Ishikawa (cell line): ENCODE data around the gene HTR2B.

ENCODE experiments used
- CEBPB ChIP-seq: IDR thresholded peaks from 2 replicates; pipeline ENCODE4 v1.6.1; 2012
- CREB1 ChIP-seq: IDR thresholded peaks from 2 replicates; pipeline ENCODE4 v1.6.1; 2012; ENCODE audit warnings: low read depth
- EGR1 ChIP-seq: IDR thresholded peaks from 2 replicates; pipeline ENCODE4 v1.6.1; 2012
- EP300 ChIP-seq: IDR thresholded peaks from 2 replicates; pipeline ENCODE4 v1.6.1; 2012; ENCODE audit warnings: borderline replicate concordance
- FOXM1 ChIP-seq: IDR thresholded peaks from 2 replicates; pipeline ENCODE4 v1.6.1; 2012; ENCODE audit warnings: low read depth, borderline replicate concordance
- NFIC ChIP-seq: IDR thresholded peaks from 2 replicates; pipeline ENCODE4 v1.6.1; 2012
- RAD21 ChIP-seq: IDR thresholded peaks from 2 replicates; pipeline ENCODE4 v1.6.1; 2012; ENCODE audit warnings: low read depth
- TAF1 ChIP-seq: IDR thresholded peaks from 2 replicates; pipeline ENCODE4 v1.6.1; 2012; ENCODE audit warnings: low read depth, mild to moderate bottlenecking
- TCF12 ChIP-seq: IDR thresholded peaks from 2 replicates; pipeline ENCODE4 v1.6.1; 2012; ENCODE audit warnings: low read depth
- TEAD4 ChIP-seq: IDR thresholded peaks from 2 replicates; pipeline ENCODE4 v1.6.1; 2012
- YY1 ChIP-seq: IDR thresholded peaks from 2 replicates; pipeline ENCODE4 v1.6.1; 2012; ENCODE audit warnings: low read depth
- ZBTB7A ChIP-seq: IDR thresholded peaks from 2 replicates; pipeline ENCODE4 v1.6.1; 2012; ENCODE audit warnings: low read depth
- TF ChIP-seq, protein P1 (sequence below): IDR thresholded peaks from 2 replicates; pipeline ENCODE4 v1.6.1; 2012; ENCODE audit warnings: low read depth, mild to moderate bottlenecking
- TF ChIP-seq, protein P2 (sequence below): IDR thresholded peaks from 2 replicates; pipeline ENCODE4 v1.6.1; 2012
- TF ChIP-seq, protein P3 (sequence below): IDR thresholded peaks from 2 replicates; pipeline ENCODE4 v1.6.1; 2012

The HTR2B gene

DNA sequence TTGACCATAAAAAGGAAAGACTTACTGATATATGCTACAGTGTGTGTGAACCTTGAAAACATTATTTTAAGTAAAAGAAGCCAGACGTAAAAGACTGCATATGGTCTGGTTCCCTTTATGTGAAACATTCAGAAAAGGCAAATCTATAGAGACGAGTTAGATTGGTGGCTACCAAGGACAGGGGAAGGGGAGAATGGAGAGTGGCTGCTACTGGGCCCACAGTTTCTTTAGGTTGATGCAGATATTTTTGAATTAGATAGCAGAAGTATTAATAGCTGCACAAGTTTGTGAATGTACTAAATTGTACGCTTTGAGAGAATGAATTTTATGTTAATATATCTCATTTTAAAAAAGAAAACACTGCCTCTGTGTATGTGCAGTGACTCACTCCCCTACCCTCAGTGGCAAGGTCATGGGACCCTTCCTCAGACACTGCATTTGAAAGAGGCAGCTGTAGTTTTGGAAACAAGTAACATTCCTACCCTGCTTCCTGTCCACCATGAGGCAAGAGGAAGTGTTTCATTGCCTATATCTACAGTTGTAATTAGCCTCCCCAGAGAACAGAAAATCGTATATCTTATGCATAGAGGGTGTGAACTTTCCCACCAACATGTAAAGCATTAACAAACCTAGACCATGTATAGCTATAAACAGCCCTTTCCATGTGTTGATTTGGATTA, 43.8 kb upstream of the HTR2B start:
- TF ChIP-seq RAD21 (no peak), TCF12 (no peak)
- TF ChIP-seq, protein P1, sequence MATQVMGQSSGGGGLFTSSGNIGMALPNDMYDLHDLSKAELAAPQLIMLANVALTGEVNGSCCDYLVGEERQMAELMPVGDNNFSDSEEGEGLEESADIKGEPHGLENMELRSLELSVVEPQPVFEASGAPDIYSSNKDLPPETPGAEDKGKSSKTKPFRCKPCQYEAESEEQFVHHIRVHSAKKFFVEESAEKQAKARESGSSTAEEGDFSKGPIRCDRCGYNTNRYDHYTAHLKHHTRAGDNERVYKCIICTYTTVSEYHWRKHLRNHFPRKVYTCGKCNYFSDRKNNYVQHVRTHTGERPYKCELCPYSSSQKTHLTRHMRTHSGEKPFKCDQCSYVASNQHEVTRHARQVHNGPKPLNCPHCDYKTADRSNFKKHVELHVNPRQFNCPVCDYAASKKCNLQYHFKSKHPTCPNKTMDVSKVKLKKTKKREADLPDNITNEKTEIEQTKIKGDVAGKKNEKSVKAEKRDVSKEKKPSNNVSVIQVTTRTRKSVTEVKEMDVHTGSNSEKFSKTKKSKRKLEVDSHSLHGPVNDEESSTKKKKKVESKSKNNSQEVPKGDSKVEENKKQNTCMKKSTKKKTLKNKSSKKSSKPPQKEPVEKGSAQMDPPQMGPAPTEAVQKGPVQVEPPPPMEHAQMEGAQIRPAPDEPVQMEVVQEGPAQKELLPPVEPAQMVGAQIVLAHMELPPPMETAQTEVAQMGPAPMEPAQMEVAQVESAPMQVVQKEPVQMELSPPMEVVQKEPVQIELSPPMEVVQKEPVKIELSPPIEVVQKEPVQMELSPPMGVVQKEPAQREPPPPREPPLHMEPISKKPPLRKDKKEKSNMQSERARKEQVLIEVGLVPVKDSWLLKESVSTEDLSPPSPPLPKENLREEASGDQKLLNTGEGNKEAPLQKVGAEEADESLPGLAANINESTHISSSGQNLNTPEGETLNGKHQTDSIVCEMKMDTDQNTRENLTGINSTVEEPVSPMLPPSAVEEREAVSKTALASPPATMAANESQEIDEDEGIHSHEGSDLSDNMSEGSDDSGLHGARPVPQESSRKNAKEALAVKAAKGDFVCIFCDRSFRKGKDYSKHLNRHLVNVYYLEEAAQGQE, result no peak

DNA sequence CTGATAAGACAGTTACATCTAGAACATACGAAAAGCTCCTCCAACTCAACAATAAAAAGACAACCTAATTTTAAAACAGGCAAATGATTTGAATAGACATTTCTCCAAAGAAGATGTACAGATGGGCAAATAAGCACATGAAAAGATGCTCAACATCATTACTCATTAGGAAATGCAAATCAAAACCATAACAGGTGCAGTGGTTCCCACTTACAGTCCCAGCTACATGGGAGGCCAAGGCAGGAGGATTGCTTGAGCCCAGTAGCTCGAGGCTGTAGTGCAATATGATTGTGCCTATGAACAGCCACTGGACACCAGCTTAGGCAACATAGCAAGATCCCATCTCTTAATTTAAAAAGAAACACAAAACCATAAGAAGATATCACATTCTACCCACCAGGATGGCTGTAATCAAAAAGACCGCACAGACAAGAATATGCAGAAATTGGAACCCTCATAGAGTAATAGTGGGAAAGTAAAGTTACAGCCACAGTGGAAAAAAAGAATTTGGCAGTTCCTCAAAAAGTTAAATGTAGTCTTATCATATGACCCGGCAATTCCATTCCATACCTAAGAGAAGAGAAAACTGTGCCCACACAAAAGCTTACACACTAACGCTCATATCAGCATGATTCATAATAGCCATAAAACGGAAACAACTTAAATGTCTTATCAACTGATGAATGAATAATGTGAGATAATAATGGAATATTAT, 43.1 kb upstream of the HTR2B start:
- TF ChIP-seq, protein P1, result no peak
- TF ChIP-seq FOXM1 (no peak), YY1 (no peak), TCF12 (no peak), CREB1 (no peak), EP300 (no peak), RAD21 (no peak), TAF1 (no peak), TEAD4 (no peak), NFIC (no peak), ZBTB7A (no peak), EGR1 (no peak), CEBPB (no peak)
- TF ChIP-seq, protein P2, sequence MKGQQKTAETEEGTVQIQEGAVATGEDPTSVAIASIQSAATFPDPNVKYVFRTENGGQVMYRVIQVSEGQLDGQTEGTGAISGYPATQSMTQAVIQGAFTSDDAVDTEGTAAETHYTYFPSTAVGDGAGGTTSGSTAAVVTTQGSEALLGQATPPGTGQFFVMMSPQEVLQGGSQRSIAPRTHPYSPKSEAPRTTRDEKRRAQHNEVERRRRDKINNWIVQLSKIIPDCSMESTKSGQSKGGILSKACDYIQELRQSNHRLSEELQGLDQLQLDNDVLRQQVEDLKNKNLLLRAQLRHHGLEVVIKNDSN, result no peak
- TF ChIP-seq, protein P3, sequence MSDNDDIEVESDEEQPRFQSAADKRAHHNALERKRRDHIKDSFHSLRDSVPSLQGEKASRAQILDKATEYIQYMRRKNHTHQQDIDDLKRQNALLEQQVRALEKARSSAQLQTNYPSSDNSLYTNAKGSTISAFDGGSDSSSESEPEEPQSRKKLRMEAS, result no peak

DNA sequence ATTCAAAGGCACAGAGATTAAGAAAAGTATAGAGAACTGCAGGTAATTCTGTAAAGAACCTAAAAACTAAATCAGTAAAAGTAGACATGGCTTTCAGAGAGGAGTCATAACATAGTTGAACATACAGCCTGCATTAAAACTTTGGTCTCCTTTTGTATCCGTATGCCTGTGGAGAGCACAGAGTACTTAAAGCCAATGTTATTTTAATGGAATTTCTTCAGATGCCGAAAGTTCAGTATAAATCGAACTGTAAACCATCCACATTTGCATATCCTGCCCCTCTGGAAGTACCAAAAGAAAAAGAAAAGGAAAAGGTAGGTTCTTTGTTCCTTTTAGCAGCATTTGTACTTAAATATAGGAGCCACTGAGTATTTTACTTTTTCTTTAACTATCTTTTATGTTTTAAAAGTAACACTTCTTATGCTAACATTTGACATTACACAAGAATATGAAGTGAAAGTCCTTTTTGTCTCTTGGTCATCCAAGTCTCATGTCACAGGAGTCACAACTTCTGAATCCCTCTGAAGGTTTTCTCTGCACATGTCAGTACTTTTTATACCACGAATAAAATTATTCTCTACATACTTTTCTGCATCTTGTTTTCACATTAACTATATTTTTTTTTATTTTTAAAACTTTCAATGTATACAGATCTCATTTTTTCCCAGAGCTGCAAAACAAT, 38.7 kb upstream of the HTR2B start:
- TF ChIP-seq, protein P1, result no peak
- no peak for TF ChIP-seq TAF1
- no peak for TF ChIP-seq EP300
- no peak for TF ChIP-seq ZBTB7A
- TF ChIP-seq YY1, result no peak
- TF ChIP-seq TCF12, result no peak
- TF ChIP-seq, protein P3, result no peak
- no peak for TF ChIP-seq TEAD4
- no peak for TF ChIP-seq CEBPB
- no peak for TF ChIP-seq NFIC

DNA sequence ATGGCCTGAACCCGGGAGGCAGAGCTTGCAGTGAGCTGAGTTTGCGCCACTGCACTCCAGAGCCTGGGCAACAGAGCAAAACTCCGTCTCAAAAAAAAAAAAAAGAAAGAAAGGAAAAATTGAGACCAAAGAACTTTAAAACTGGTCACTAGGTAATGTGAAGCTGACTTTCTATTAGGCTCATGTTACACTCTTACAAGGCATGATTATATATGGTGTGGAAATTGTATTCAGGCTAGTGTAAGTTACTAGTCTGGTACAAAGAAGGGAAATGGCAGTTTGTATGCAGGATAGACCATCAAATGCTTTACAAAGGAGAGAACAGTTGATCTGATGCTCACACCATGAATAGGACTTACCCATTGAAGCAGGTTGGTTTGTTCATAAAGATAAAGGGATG, 38.2 kb upstream of the HTR2B start:
- TF ChIP-seq RAD21 (no peak), EGR1 (no peak), ZBTB7A (no peak), TEAD4 (no peak), NFIC (no peak), EP300 (no peak), TAF1 (no peak), YY1 (no peak)
- TF ChIP-seq, protein P1, result no peak
